Right atrium auricular region (tissue), 2 donors: Measurements from ENCODE around the gene AR. TPM values are rescaled to one million over a fixed set of nuclear protein-coding genes. Genes with fewer than 3 reads are reported as not detected.

Experiments
- DNase-seq: peaks from one replicate; pipeline ENCODE4 v3.0.0-alpha.2; 2019; ENCODE audit warnings: low spot score
- H3K27ac ChIP-seq, 2 donors: fragments of 200-600 bp; sonication (generic); 1 replicate in 1 of 2; 2 replicates in 1 of 2; pipeline ENCODE4 v1.5.1; 2016 to 2019
- H3K27me3 ChIP-seq, 2 donors: fragments of 200-600 bp; sonication (generic); one replicate each; pipeline versions ENCODE4 v1.5.1 to v1.6.0; 2017 to 2019
- H3K36me3 ChIP-seq: fragments of 200-600 bp; sonication (generic); one replicate; pipeline ENCODE4 v1.5.1; 2016
- H3K4me1 ChIP-seq, 2 donors: fragments of 200-600 bp; sonication (generic); one replicate each; pipeline versions ENCODE4 v1.5.1 to v1.6.0; 2017 to 2019
- H3K4me3 ChIP-seq, 2 donors: fragments of 200-600 bp; sonication (generic); 1 replicate in 1 of 2; 2 replicates in 1 of 2; pipeline ENCODE4 v1.5.1; 2017 to 2019; ENCODE audit warnings: mild to moderate bottlenecking in 1 of 2, moderate library complexity in 1 of 2
- H3K9me3 ChIP-seq, 2 donors: fragments of 200-600 bp; sonication (generic); one replicate each; pipeline ENCODE4 v1.5.1; 2019
- CTCF ChIP-seq, 2 donors: fragments of 200-600 bp; sonication (generic); IDR thresholded peaks; one replicate each; pipeline ENCODE4 v1.5.1; 2019; ENCODE audit warnings: antibody characterized with exemption in 2 of 2
- total RNA-seq, 2 donors: library from RNA; depleted of rRNA; stranded (reverse); fragments of >200 nt; gene quantifications; one replicate each; pipeline ENCODE4 v1.1.0, GENCODE V29; 2016

The AR gene
- total RNA-seq, 2 donors from 2014 or later = 7.9 to 9.1 TPM

- no peaks in the 10 kb centered on the region for H3K36me3 ChIP-seq
- H3K9me3 ChIP-seq = no peaks in the 10 kb centered on the region
- no peak for DNase-seq
- no peak for TF ChIP-seq CTCF (IDR thresholded peaks at IDR 0.05)
- peak overlapping the region; percentile 76 for H3K27ac ChIP-seq
- H3K4me3 ChIP-seq = peak overlapping the region; percentile 49 to 55
- H3K27me3 ChIP-seq = no peaks in the 10 kb centered on the region
- H3K4me1 ChIP-seq = no peaks in the 10 kb centered on the region
Observed at GRCh38 chrX:67544281-67545035, 637 bp downstream of the AR start.

GRCh38 chrX:67545036-67545821 lies 1.4 kb downstream of the AR start:
- TF ChIP-seq CTCF (IDR thresholded peaks at IDR 0.05) = no peak
- H3K4me3 ChIP-seq = peak overlapping the region; percentile 49 to 55
- no peak for DNase-seq
- H3K36me3 ChIP-seq = no peaks in the 10 kb centered on the region
- no peaks in the 10 kb centered on the region for H3K9me3 ChIP-seq
- H3K27me3 ChIP-seq = no peaks in the 10 kb centered on the region
- H3K4me1 ChIP-seq = no peaks in the 10 kb centered on the region
- H3K27ac ChIP-seq = peak overlapping the region; percentile 57 to 66

GRCh38 chrX:67545893-67546495 lies 2.2 kb downstream of the AR start:
- Histone ChIP-seq H3K27ac (peak overlapping the region; percentile 57 to 66), H3K27me3 (no peaks in the 10 kb centered on the region), H3K4me3 (peak overlapping the region; percentile 49 to 55), H3K4me1 (no peaks in the 10 kb centered on the region), H3K9me3 (no peaks in the 10 kb centered on the region), H3K36me3 (no peaks in the 10 kb centered on the region)
- TF ChIP-seq CTCF (IDR thresholded peaks at IDR 0.05) = no peak
- no peak for DNase-seq

GRCh38 chrX:67546496-67547423 lies 2.9 kb downstream of the AR start:
- TF ChIP-seq CTCF (IDR thresholded peaks at IDR 0.05) = no peak
- no peak for DNase-seq
- no peaks in the 10 kb centered on the region for H3K27me3 ChIP-seq

GRCh38 chrX:67555578-67556203 lies 11.9 kb downstream of the AR start:
- Histone ChIP-seq H3K27me3 (no peaks in the 10 kb centered on the region), H3K4me1 (no peaks in the 10 kb centered on the region), H3K36me3 (no peaks in the 10 kb centered on the region), H3K9me3 (no peaks in the 10 kb centered on the region), H3K27ac (no peak overlapping the region), H3K4me3 (no peak overlapping the region)
- no peak for DNase-seq
- TF ChIP-seq CTCF (IDR thresholded peaks at IDR 0.05) = peak; percentile 58 to 79

More at GRCh38 chrX:67546496-67547423, 2.9 kb downstream of the AR start:
- Histone ChIP-seq H3K36me3 (no peaks in the 10 kb centered on the region), H3K4me3 (peak overlapping the region; percentile 49 to 55), H3K27ac (peak overlapping the region; percentile 55 to 66), H3K4me1 (no peaks in the 10 kb centered on the region), H3K9me3 (no peaks in the 10 kb centered on the region)
